ENCODE data around the gene DYNC2LI1. TPM values are rescaled to one million over a fixed set of nuclear protein-coding genes. Genes with fewer than 3 reads are reported as not detected.

DYNC2LI1 gene
- total RNA-seq, 4 donors from 2014 or later: 27.0 to 83.8 (median 62.4) TPM

DNA sequence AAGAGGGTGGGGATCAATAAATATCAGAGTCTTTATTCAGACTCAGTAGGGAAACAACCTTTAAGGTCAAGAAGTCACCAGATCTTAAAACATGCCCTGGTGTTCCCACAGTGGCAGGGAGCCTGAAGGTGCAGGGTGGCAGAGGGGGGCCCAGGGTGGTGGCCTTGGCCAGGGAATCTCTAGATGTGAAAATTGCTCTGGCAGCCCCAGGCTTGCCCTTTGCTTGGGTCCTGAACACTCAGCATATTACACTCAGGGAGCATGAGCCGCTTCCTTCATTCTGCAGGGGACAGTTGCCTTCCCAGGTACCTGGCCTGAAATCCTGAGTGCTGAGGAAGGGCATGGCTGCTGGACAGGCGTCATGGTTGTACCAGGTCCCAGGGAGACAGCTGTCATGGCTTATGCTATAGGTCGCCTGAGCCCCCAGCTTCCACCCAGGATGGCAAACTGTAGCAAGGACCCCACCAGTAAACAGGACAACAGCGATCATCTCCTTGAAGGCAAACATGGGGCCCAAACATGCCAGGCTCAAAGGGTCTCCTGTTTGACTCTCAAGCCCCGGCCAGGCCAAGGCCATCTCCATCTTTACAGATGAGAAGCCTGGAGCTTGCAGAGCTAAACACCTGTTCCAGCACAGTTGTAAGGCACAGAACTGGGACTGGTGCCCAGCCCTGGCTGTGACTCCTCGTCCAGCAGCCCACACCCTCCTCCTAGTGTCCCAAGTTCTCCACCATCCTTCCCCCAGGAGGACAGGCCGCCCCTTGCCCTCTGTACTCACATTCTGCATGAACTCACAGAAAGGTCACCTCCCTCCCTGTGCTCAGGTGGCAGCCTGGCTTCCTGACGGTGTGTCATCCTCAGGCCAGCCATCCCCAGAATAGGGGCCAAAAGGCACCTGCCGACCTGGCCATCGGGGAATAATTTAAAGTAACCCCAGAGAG is 79.6 kb downstream of the DYNC2LI1 start:
- no peaks in the 10 kb centered on the region for H3K4me1 ChIP-seq
- H3K9me3 ChIP-seq: no peaks in the 10 kb centered on the region
- TF ChIP-seq, protein P1, sequence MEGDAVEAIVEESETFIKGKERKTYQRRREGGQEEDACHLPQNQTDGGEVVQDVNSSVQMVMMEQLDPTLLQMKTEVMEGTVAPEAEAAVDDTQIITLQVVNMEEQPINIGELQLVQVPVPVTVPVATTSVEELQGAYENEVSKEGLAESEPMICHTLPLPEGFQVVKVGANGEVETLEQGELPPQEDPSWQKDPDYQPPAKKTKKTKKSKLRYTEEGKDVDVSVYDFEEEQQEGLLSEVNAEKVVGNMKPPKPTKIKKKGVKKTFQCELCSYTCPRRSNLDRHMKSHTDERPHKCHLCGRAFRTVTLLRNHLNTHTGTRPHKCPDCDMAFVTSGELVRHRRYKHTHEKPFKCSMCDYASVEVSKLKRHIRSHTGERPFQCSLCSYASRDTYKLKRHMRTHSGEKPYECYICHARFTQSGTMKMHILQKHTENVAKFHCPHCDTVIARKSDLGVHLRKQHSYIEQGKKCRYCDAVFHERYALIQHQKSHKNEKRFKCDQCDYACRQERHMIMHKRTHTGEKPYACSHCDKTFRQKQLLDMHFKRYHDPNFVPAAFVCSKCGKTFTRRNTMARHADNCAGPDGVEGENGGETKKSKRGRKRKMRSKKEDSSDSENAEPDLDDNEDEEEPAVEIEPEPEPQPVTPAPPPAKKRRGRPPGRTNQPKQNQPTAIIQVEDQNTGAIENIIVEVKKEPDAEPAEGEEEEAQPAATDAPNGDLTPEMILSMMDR (IDR thresholded peaks at IDR 0.05): no peak
- TF ChIP-seq POLR2A (IDR thresholded peaks at IDR 0.05): no peak
- no peak for DNase-seq
- H3K36me3 ChIP-seq: no peaks in the 10 kb centered on the region
- no peak overlapping the region for H3K4me3 ChIP-seq
- intact Hi-C loops (cut with DNase I; ENCODE audit: low total_unique reads): no loop called here
- no peaks in the 10 kb centered on the region for H3K27me3 ChIP-seq
- no peak overlapping the region for H3K27ac ChIP-seq

DNA sequence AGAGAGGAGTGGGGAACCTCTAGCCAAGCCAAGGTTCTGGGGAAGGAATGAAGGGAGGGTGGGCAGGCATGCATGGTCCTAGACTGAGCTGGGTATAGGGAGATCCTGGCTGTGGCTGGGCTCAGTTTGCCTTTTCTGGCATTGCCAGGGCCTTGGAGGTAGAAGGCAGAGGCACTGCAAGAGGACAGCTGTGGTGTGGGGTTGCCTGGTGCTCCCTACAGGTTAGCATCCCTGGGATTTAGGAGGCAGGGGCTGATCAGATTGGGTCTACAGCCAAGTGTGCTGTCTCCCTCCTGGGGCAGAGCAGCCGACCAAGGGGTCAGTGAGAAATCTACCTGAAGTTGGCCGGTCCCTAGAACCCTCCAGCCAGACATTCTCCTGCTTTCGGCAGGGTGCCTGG is 80.8 kb downstream of the DYNC2LI1 start:
- no peaks in the 10 kb centered on the region for H3K36me3 ChIP-seq
- intact Hi-C loops (cut with DNase I; ENCODE audit: low total_unique reads): no loop called here
- no peak overlapping the region for H3K4me3 ChIP-seq
- no peaks in the 10 kb centered on the region for H3K9me3 ChIP-seq
- H3K4me1 ChIP-seq: no peaks in the 10 kb centered on the region
- DNase-seq: no peak
- no peaks in the 10 kb centered on the region for H3K27me3 ChIP-seq
- H3K27ac ChIP-seq: no peak overlapping the region
- no peak for TF ChIP-seq POLR2A (IDR thresholded peaks at IDR 0.05)
- TF ChIP-seq, protein P1 (IDR thresholded peaks at IDR 0.05): no peak

DNA sequence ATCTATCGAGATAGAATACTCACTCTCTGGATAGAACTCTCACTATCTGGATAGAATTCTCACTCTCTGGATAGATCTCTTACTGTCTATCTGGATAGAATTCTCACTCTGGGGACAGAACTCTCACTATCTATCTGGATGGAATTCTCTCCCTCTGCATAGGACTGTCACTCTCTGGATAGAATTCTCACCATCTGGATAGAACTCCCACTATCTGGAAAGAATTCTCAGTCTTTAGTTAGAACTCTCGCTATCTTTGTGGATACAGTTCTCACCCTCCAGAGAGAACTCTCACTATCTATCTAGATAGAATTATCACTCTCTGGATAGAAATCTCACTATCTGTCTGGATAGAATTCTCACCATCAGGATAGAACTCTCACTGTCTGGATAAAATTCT is 81.5 kb downstream of the DYNC2LI1 start:
- Histone ChIP-seq H3K9me3 (no peaks in the 10 kb centered on the region), H3K4me1 (no peaks in the 10 kb centered on the region), H3K27ac (no peak overlapping the region), H3K36me3 (no peaks in the 10 kb centered on the region), H3K27me3 (peaks cover 0 to 4% of the 10 kb centered on the region in 2 donors), H3K4me3 (no peak overlapping the region)
- intact Hi-C loops (cut with DNase I; ENCODE audit: low total_unique reads): no loop called here
- TF ChIP-seq, protein P1 (IDR thresholded peaks at IDR 0.05): no peak
- TF ChIP-seq POLR2A (IDR thresholded peaks at IDR 0.05): no peak
- DNase-seq: no peak

Small RNA genes lying within 50 kb of the gene (small RNA-seq; reads per million reads assigned to genes)
- gene RN7SKP66: not detected

Other genes starting within 250 kb of the DYNC2LI1 start
- 10 to 100 TPM; 31.2 to 68.8 (median 54.9) TPM for gene THADA, start 178.0 kb upstream of the DYNC2LI1 start, total RNA-seq
- gene PLEKHH2, start 136.8 kb upstream of the DYNC2LI1 start, total RNA-seq: 100 to 1,000 TPM in 1 of 4 donors, 10 to 100 TPM in 3; 47.1 to 124 (median 74.8) TPM
- 1 to 10 TPM in 3 of 4 donors, not detected in 1; 1.5 to 3.7 (median 3.7) TPM for gene C1GALT1C1L, start 97.6 kb upstream of the DYNC2LI1 start, total RNA-seq
- gene ABCG5, start 64.8 kb downstream of the DYNC2LI1 start, total RNA-seq: not detected
- gene ABCG8, start 64.9 kb downstream of the DYNC2LI1 start, total RNA-seq: under 1 TPM in 1 of 4 donors, not detected in 3; 0.09 TPM
- 10 to 100 TPM; 39.7 to 99.1 (median 71.6) TPM for gene LRPPRC, start 221.9 kb downstream of the DYNC2LI1 start, total RNA-seq